Measurements from ENCODE around the gene MTHFD2.
"Not testable (repeated sequence)": the region's sequence is repeated elsewhere in the genome, so short reads cannot be mapped to it uniquely, and the experiment has no call there.

The MTHFD2 gene

DNA sequence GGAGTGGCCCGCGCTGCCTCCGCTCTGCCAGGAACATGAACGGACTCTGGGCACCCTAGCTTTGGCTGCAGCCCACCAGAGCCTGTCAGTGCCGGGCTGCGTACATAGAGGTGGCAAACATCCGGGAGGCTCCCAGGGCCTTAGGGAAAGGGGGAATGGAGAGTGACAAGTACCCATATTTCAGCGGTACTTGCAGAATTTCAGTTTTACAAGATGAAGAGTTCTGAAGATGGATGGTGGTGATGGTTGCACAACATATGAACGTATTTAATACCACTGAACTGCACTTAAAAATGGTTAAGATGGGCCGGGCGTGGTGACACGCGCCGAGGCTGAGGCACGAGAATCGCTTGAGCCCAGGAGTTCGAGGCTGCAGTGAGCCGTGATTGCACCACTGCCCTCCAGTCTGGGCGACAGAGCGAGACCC is 873 bp downstream of the MTHFD2 start:
- H3K9me3 ChIP-seq (ENCODE audit: control insufficient read depth, insufficient read depth, low read length): no peaks in the 10 kb centered on the region
- no peaks in the 10 kb centered on the region for H3K27me3 ChIP-seq (ENCODE audit: control insufficient read depth, insufficient read depth, low read length)
- peak overlapping the region; percentile 98 for H3K4me3 ChIP-seq (ENCODE audit: low read depth, low read length)
- peaks cover 5% of the 10 kb centered on the region for H3K36me3 ChIP-seq (ENCODE audit: control insufficient read depth, insufficient read depth, low read length)
- H3K4me1 ChIP-seq (ENCODE audit: control insufficient read depth, insufficient read depth, low read length): peaks cover 7% of the 10 kb centered on the region
- peak overlapping the region; percentile 99 for H3K9ac ChIP-seq (ENCODE audit: low read depth, low read length)

DNA sequence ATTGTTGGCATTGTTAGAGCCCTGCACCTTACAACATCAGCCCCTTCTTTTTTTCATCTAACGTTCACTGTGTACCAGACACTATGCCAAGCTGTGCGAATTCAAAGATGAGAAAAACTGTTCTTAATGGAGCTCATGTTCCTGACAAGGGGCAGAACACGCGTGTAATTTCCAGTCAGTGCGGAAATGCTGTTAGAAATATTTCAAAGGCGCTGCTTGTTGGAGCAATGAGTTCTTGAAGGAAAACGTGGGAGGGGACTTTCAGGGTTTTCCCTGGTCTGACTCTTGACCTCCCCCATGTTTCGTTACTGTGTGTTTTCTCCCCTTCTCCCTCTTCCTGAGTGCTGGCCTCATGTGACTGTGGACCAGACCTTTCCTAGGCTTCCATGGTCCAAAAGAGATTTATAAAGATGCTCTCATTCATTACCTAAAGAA is 1.5 kb downstream of the MTHFD2 start:
- no peaks in the 10 kb centered on the region for H3K27me3 ChIP-seq (ENCODE audit: control insufficient read depth, insufficient read depth, low read length)
- H3K9ac ChIP-seq (ENCODE audit: low read depth, low read length): peak overlapping the region; percentile 99
- H3K9me3 ChIP-seq (ENCODE audit: control insufficient read depth, insufficient read depth, low read length): no peaks in the 10 kb centered on the region
- H3K36me3 ChIP-seq (ENCODE audit: control insufficient read depth, insufficient read depth, low read length): peaks cover 9% of the 10 kb centered on the region
- H3K4me1 ChIP-seq (ENCODE audit: control insufficient read depth, insufficient read depth, low read length): peaks cover 9% of the 10 kb centered on the region
- peak overlapping the region; percentile 98 for H3K4me3 ChIP-seq (ENCODE audit: low read depth, low read length)

- Histone ChIP-seq H3K4me3 (ENCODE audit: low read depth, low read length) (no peak overlapping the region), H3K4me1 (ENCODE audit: control insufficient read depth, insufficient read depth, low read length) (peaks cover 14% of the 10 kb centered on the region), H3K9me3 (ENCODE audit: control insufficient read depth, insufficient read depth, low read length) (no peaks in the 10 kb centered on the region), H3K9ac (ENCODE audit: low read depth, low read length) (no peak overlapping the region), H3K27me3 (ENCODE audit: control insufficient read depth, insufficient read depth, low read length) (no peaks in the 10 kb centered on the region), H3K36me3 (ENCODE audit: control insufficient read depth, insufficient read depth, low read length) (peaks cover 15% of the 10 kb centered on the region)
Observed at GRCh38 chr2:74201196-74201595, 2.8 kb downstream of the MTHFD2 start.

- Histone ChIP-seq H3K36me3 (ENCODE audit: control insufficient read depth, insufficient read depth, low read length) (peaks cover 19% of the 10 kb centered on the region), H3K9me3 (ENCODE audit: control insufficient read depth, insufficient read depth, low read length) (no peaks in the 10 kb centered on the region), H3K4me1 (ENCODE audit: control insufficient read depth, insufficient read depth, low read length) (peaks cover 17% of the 10 kb centered on the region), H3K4me3 (ENCODE audit: low read depth, low read length) (no peak overlapping the region), H3K9ac (ENCODE audit: low read depth, low read length) (no peak overlapping the region), H3K27me3 (ENCODE audit: control insufficient read depth, insufficient read depth, low read length) (no peaks in the 10 kb centered on the region)
Observed at GRCh38 chr2:74201596-74201995, 3.2 kb downstream of the MTHFD2 start.

DNA sequence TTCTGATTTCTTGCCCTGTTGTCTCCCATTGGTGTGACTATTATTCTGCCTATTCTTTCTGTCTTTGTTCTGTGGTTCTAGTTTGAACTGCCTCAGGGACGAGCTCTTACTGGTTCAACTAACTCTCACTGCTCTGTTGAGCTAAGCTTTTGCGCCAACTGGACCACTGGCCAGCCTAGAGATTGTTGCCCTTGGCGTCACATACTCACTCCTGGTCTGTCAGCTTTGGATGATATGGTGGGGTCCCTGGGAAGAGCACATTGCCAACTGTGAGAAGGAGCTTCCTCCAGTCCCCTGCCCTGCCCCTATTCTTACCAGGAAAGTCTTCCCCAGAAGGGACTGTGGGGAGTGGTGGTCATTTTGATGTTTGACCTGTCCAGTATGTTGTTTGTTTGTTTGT is 6.0 kb downstream of the MTHFD2 start:
- no peaks in the 10 kb centered on the region for H3K27me3 ChIP-seq (ENCODE audit: control insufficient read depth, insufficient read depth, low read length)
- no peaks in the 10 kb centered on the region for H3K9me3 ChIP-seq (ENCODE audit: control insufficient read depth, insufficient read depth, low read length)
- peaks cover 26% of the 10 kb centered on the region for H3K36me3 ChIP-seq (ENCODE audit: control insufficient read depth, insufficient read depth, low read length)
- H3K4me3 ChIP-seq (ENCODE audit: low read depth, low read length): peak overlapping the region; percentile 24
- H3K4me1 ChIP-seq (ENCODE audit: control insufficient read depth, insufficient read depth, low read length): peaks cover 17% of the 10 kb centered on the region
- no peak overlapping the region for H3K9ac ChIP-seq (ENCODE audit: low read depth, low read length)

GRCh38 chr2:74205113-74205512 is 6.7 kb downstream of the MTHFD2 start:
- Histone ChIP-seq H3K9ac (ENCODE audit: low read depth, low read length) (peak overlapping the region; percentile 2), H3K9me3 (ENCODE audit: control insufficient read depth, insufficient read depth, low read length) (no peaks in the 10 kb centered on the region), H3K36me3 (ENCODE audit: control insufficient read depth, insufficient read depth, low read length) (peaks cover 31% of the 10 kb centered on the region), H3K27me3 (ENCODE audit: control insufficient read depth, insufficient read depth, low read length) (no peaks in the 10 kb centered on the region), H3K4me1 (ENCODE audit: control insufficient read depth, insufficient read depth, low read length) (peaks cover 17% of the 10 kb centered on the region), H3K4me3 (ENCODE audit: low read depth, low read length) (no peak overlapping the region)

DNA sequence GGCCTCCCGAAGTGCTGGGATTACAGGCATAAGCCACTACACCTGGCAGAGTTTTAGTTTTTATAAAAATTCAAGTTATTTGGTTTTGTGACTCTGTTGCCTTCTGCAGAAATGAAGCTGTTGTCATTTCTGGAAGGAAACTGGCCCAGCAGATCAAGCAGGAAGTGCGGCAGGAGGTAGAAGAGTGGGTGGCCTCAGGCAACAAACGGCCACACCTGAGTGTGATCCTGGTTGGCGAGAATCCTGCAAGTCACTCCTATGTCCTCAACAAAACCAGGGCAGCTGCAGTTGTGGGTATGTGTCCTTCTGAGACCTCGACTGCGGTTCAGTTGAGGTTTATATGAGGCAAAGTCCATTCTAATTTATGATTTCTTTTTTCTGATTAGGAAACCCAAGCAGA is 7.2 kb downstream of the MTHFD2 start:
- H3K4me1 ChIP-seq (ENCODE audit: control insufficient read depth, insufficient read depth, low read length): peaks cover 17% of the 10 kb centered on the region
- no peak overlapping the region for H3K9ac ChIP-seq (ENCODE audit: low read depth, low read length)
- H3K36me3 ChIP-seq (ENCODE audit: control insufficient read depth, insufficient read depth, low read length): peaks cover 31% of the 10 kb centered on the region

GRCh38 chr2:74206180-74206688 is 7.8 kb downstream of the MTHFD2 start:
- no peak overlapping the region for H3K4me3 ChIP-seq (ENCODE audit: low read depth, low read length)
- no peaks in the 10 kb centered on the region for H3K27me3 ChIP-seq (ENCODE audit: control insufficient read depth, insufficient read depth, low read length)
- no peak overlapping the region for H3K9ac ChIP-seq (ENCODE audit: low read depth, low read length)
- no peaks in the 10 kb centered on the region for H3K9me3 ChIP-seq (ENCODE audit: control insufficient read depth, insufficient read depth, low read length)
- H3K36me3 ChIP-seq (ENCODE audit: control insufficient read depth, insufficient read depth, low read length): peaks cover 31% of the 10 kb centered on the region
- H3K4me1 ChIP-seq (ENCODE audit: control insufficient read depth, insufficient read depth, low read length): peaks cover 17% of the 10 kb centered on the region

More for the DNA sequence above, 7.2 kb downstream of the MTHFD2 start:
- H3K27me3 ChIP-seq (ENCODE audit: control insufficient read depth, insufficient read depth, low read length): no peaks in the 10 kb centered on the region
- no peak overlapping the region for H3K4me3 ChIP-seq (ENCODE audit: low read depth, low read length)
- H3K9me3 ChIP-seq (ENCODE audit: control insufficient read depth, insufficient read depth, low read length): no peaks in the 10 kb centered on the region

DNA sequence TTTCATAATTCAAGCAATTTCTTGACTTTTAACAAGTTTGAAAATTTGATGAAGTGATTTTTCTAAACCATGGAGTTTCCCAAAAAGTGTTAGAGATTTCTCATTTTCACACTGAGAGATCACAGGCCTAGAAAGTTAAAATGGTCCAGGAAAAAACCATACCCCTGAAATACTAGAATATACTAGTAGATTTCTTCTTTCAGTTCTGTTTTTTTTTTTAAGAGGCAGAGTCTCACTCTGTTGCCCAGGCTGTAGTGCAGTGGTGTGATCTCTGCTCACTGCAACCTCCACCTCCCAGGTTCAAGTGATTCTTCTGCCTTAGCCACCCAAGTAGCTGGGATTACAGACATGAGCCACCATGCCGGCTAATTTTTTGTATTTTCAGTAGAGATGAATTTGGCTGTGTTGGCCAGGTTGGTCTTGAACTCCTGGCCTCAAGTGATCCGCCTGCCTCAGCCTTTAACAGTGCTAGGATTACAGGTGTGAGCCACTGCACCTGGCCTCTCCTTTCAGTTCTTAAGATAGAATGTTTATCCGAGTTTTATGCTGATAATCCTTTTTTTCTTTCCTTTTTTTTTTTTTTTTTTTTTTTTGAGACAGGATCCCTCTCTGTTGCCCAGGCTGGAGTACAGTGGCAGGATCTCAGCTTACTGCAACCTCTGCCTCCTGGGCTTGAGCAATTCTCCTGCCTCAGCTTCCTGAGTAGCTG is 14.4 kb downstream of the MTHFD2 start:
- Histone ChIP-seq H3K4me1 (ENCODE audit: control insufficient read depth, insufficient read depth, low read length) (no peaks in the 10 kb centered on the region), H3K27me3 (ENCODE audit: control insufficient read depth, insufficient read depth, low read length) (no peaks in the 10 kb centered on the region), H3K9ac (ENCODE audit: low read depth, low read length) (no peak overlapping the region), H3K36me3 (ENCODE audit: control insufficient read depth, insufficient read depth, low read length) (peaks cover 39% of the 10 kb centered on the region), H3K4me3 (ENCODE audit: low read depth, low read length) (no peak overlapping the region), H3K9me3 (ENCODE audit: control insufficient read depth, insufficient read depth, low read length) (no peaks in the 10 kb centered on the region)

GRCh38 chr2:74215771-74216170 is 17.4 kb downstream of the MTHFD2 start:
- H3K9ac ChIP-seq (ENCODE audit: low read depth, low read length); H3K27me3 ChIP-seq (ENCODE audit: control insufficient read depth, insufficient read depth, low read length); H3K4me1 ChIP-seq (ENCODE audit: control insufficient read depth, insufficient read depth, low read length); H3K9me3 ChIP-seq (ENCODE audit: control insufficient read depth, insufficient read depth, low read length); H3K4me3 ChIP-seq (ENCODE audit: low read depth, low read length): not testable (repeated sequence)
- peaks cover 37% of the 10 kb centered on the region for H3K36me3 ChIP-seq (ENCODE audit: control insufficient read depth, insufficient read depth, low read length)

DNA sequence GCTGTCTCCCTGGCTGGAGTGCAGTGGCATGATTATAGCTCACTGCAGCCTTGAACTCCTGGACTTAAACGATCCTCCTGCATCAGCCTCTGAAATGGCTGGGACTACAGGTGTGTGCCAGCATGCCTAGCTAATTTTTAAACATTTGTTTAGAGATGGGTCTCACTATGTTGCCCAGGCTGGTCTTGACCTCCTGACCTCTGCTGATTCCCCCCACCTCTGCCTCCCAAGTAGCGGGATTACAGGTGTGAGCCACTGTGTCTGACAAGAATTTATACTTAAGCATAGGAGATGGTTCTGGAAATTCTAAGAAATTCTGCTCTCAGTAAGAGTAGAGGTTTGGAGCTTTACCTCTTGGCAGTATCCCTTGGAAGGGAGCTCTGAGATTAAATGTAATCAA is 18.2 kb downstream of the MTHFD2 start:
- Histone ChIP-seq H3K36me3 (ENCODE audit: control insufficient read depth, insufficient read depth, low read length) (peaks cover 37% of the 10 kb centered on the region), H3K9ac (ENCODE audit: low read depth, low read length) (no peak overlapping the region), H3K9me3 (ENCODE audit: control insufficient read depth, insufficient read depth, low read length) (no peaks in the 10 kb centered on the region), H3K4me3 (ENCODE audit: low read depth, low read length) (no peak overlapping the region), H3K27me3 (ENCODE audit: control insufficient read depth, insufficient read depth, low read length) (no peaks in the 10 kb centered on the region), H3K4me1 (ENCODE audit: control insufficient read depth, insufficient read depth, low read length) (no peaks in the 10 kb centered on the region)

GRCh38 chr2:74219846-74220486 is 21.6 kb downstream of the MTHFD2 start:
- Histone ChIP-seq H3K4me1 (ENCODE audit: control insufficient read depth, insufficient read depth, low read length) (no peaks in the 10 kb centered on the region), H3K36me3 (ENCODE audit: control insufficient read depth, insufficient read depth, low read length) (peaks cover 23% of the 10 kb centered on the region)

More at GRCh38 chr2:74219846-74220486, 21.6 kb downstream of the MTHFD2 start:
- H3K27me3 ChIP-seq (ENCODE audit: control insufficient read depth, insufficient read depth, low read length): no peaks in the 10 kb centered on the region
- no peak overlapping the region for H3K9ac ChIP-seq (ENCODE audit: low read depth, low read length)
- no peak overlapping the region for H3K4me3 ChIP-seq (ENCODE audit: low read depth, low read length)
- H3K9me3 ChIP-seq (ENCODE audit: control insufficient read depth, insufficient read depth, low read length): no peaks in the 10 kb centered on the region

Data from iPS-15b (cell line).